Uterus (tissue), 2 donors: ENCODE measurements around the gene RTL1.

Experiments used
- POLR2A ChIP-seq, 2 donors: fragments of 450-650 bp; IDR thresholded peaks; one replicate each; pipeline ENCODE4 v1.6.1; 2016; ENCODE audit warnings: antibody characterized with exemption in 2 of 2, mild to moderate bottlenecking in 1 of 2, moderate library complexity in 1 of 2
- TF ChIP-seq, protein P1 (sequence below), 4 experiments: fragments of 200-600 bp in 2 of 4; fragments of 450-650 bp in 2 of 4; sonication (generic) in 2 of 4; IDR thresholded peaks; one replicate each; pipeline ENCODE4 v1.5.1; 2016 to 2019; ENCODE audit warnings: antibody characterized with exemption in 4 of 4, mild to moderate bottlenecking in 2 of 4, moderate library complexity in 1 of 4

- TF ChIP-seq, protein P1, sequence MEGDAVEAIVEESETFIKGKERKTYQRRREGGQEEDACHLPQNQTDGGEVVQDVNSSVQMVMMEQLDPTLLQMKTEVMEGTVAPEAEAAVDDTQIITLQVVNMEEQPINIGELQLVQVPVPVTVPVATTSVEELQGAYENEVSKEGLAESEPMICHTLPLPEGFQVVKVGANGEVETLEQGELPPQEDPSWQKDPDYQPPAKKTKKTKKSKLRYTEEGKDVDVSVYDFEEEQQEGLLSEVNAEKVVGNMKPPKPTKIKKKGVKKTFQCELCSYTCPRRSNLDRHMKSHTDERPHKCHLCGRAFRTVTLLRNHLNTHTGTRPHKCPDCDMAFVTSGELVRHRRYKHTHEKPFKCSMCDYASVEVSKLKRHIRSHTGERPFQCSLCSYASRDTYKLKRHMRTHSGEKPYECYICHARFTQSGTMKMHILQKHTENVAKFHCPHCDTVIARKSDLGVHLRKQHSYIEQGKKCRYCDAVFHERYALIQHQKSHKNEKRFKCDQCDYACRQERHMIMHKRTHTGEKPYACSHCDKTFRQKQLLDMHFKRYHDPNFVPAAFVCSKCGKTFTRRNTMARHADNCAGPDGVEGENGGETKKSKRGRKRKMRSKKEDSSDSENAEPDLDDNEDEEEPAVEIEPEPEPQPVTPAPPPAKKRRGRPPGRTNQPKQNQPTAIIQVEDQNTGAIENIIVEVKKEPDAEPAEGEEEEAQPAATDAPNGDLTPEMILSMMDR (IDR thresholded peaks at IDR 0.05) = no peak
- TF ChIP-seq POLR2A (IDR thresholded peaks at IDR 0.05) = no peak
These were observed 45.3 kb downstream of the RTL1 start for GRCh38 chr14:100857923-100858837.
